ENCODE results near the gene ATP8A1. TPM values are rescaled to one million over a fixed set of nuclear protein-coding genes. Genes with fewer than 3 reads are reported as not detected.
"Not testable (repeated sequence)": the region's sequence is repeated elsewhere in the genome, so short reads cannot be mapped to it uniquely, and the experiment has no call there.

Gene ATP8A1
- total and polyA plus RNA-seq, 12 donors = 14.4 to 58.3 (median 27.7) TPM

DNA sequence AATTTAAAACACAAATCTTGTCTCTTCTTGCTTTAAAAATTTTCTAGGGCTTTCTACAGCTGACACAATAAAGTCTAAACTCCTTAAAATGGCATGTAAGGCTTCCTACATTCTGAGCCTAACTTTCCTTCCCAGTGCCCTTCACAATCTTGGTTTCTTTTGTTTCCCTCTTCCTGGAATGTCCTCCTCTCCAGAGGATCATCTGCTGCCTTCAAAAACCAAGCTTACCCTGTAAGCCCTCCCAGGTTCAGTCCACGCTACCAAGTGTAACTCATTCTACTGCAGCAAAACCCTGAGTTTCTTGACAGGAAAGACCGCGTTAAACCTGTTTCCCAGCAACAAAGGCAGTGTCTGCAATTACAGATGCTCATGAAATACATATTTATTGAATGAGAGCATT is 168.4 kb downstream of the ATP8A1 start:
- DNase-seq = no peak
- Histone ChIP-seq H3K36me3 (replicated peaks in 1 of 2) (no peaks in the 10 kb centered on the region), H3K27ac (no peak overlapping the region), H3K4me3 (no peak overlapping the region), H3K27me3 (no peaks in the 10 kb centered on the region), H3K9me3 (replicated peaks in 1 of 3) (no peaks in the 10 kb centered on the region), H3K4me1 (replicated peaks in 1 of 2) (no peaks in the 10 kb centered on the region)
- TF ChIP-seq, protein P1, sequence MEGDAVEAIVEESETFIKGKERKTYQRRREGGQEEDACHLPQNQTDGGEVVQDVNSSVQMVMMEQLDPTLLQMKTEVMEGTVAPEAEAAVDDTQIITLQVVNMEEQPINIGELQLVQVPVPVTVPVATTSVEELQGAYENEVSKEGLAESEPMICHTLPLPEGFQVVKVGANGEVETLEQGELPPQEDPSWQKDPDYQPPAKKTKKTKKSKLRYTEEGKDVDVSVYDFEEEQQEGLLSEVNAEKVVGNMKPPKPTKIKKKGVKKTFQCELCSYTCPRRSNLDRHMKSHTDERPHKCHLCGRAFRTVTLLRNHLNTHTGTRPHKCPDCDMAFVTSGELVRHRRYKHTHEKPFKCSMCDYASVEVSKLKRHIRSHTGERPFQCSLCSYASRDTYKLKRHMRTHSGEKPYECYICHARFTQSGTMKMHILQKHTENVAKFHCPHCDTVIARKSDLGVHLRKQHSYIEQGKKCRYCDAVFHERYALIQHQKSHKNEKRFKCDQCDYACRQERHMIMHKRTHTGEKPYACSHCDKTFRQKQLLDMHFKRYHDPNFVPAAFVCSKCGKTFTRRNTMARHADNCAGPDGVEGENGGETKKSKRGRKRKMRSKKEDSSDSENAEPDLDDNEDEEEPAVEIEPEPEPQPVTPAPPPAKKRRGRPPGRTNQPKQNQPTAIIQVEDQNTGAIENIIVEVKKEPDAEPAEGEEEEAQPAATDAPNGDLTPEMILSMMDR (IDR thresholded peaks at IDR 0.05) = no peak
- TF ChIP-seq POLR2A (IDR thresholded peaks at IDR 0.05) = no peak
- intact Hi-C loops (cut with DNase I) = no loop called here
- 89 to 98% (median 95%) methylated on average over 3 of the region's 3 CpGs for WGBS, 4 donors

DNA sequence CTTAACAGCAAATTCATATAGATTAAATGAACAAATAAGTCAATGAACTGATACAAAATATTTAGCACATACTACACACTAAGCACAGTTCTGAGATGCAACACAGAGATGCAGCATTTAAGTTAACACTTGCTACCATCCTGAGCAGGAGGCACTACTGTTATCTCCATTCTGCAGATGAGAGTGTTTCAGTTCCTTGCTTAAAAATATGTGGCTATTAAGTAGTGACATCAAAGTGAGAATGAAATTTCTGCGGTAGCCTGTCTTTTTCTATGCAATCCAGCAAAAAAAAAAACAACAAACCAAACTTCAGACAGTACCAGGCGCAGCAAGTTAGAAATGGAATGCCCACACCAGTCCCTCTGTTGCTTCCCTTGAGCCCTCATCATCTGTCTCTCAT is 168.8 kb downstream of the ATP8A1 start:
- Histone ChIP-seq H3K36me3 (replicated peaks in 1 of 2) (no peaks in the 10 kb centered on the region), H3K4me1 (replicated peaks in 1 of 2) (no peaks in the 10 kb centered on the region), H3K9me3 (replicated peaks in 1 of 3) (no peaks in the 10 kb centered on the region), H3K27me3 (no peaks in the 10 kb centered on the region), H3K27ac (no peak overlapping the region), H3K4me3 (no peak overlapping the region)
- 91 to 97% (median 94%) methylated on average over 2 of the region's 2 CpGs for WGBS, 4 donors
- no peak for DNase-seq
- TF ChIP-seq, protein P1 (IDR thresholded peaks at IDR 0.05) = no peak
- no peak for TF ChIP-seq POLR2A (IDR thresholded peaks at IDR 0.05)
- intact Hi-C loops (cut with DNase I) = no loop called here

DNA sequence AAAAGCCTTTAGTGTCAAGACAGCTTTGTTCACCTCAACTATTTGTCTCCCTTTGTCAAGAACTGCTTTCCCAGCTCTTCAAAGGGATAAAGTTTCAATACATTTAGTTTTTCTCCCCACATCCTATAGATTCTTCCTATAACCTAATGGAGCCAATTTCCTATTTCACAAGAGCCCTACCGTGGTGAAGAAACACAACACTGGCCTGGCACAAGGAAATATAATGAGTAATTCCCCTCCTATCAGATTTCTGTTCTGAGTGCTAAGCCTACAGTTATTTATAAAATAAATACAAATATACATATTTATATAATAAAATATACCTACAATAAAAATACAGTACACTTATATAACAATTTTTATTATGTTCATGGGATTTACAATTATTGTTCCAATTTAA is 169.7 kb downstream of the ATP8A1 start:
- no peaks in the 10 kb centered on the region for H3K4me1 ChIP-seq (replicated peaks in 1 of 2)
- H3K27me3 ChIP-seq = no peaks in the 10 kb centered on the region
- TF ChIP-seq POLR2A (IDR thresholded peaks at IDR 0.05) = no peak
- TF ChIP-seq, protein P1 (IDR thresholded peaks at IDR 0.05) = no peak
- WGBS, 4 donors = 60 to 75% (median 67%) methylated on average over 1 of the region's 1 CpG
- no peak for DNase-seq
- no peaks in the 10 kb centered on the region for H3K9me3 ChIP-seq (replicated peaks in 1 of 3)
- no peak overlapping the region for H3K27ac ChIP-seq
- H3K36me3 ChIP-seq (replicated peaks in 1 of 2) = no peaks in the 10 kb centered on the region
- intact Hi-C loops (cut with DNase I) = no loop called here
- H3K4me3 ChIP-seq = no peak overlapping the region

DNA sequence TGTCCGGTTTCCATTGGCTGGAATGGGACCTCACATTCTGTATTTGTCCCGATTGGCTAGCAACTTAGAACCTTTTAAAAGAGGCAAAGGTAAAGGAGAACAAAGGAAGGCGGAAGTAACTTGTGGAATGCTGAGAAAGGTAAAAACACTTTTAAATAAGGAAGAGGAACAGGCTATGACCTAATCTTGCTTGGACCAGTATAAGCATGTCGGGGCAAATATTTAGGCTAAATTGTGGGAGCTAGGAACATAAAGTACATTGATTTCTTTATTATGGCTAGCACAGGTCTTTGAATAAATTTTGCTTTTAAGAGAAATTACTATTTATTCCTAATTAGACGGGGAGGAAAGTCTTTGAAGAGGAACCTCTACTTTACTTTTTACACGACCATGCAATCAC is 170.7 kb downstream of the ATP8A1 start:
- intact Hi-C loops (cut with DNase I); H3K4me3 ChIP-seq; H3K27ac ChIP-seq; H3K27me3 ChIP-seq; H3K36me3 ChIP-seq (replicated peaks in 1 of 2); H3K9me3 ChIP-seq (replicated peaks in 1 of 3); H3K4me1 ChIP-seq (replicated peaks in 1 of 2); DNase-seq: not testable (repeated sequence)
- 96 to 98% (median 97%) methylated on average over 6 of the region's 6 CpGs for WGBS, 4 donors

DNA sequence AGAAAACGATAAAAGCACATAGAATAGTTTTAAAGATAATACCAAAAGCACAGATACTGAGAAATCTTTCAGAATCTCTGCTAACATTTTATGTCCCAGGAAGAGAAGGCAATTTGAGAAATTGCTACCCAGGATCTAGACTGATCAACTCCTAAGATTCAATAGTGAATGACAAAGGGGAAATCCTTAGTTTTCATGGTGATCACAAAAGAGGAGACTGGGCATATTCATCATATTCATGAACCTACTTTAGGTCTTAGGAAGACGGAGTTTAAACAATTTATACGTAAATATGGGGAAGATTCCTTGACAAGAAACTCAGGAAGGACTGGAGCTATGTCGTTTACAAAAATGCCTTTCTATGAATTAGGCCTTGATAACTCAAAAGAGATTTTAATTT is 172.3 kb downstream of the ATP8A1 start:
- no peak for TF ChIP-seq POLR2A (IDR thresholded peaks at IDR 0.05)
- TF ChIP-seq, protein P1 (IDR thresholded peaks at IDR 0.05) = no peak
- no peak for DNase-seq
- no peaks in the 10 kb centered on the region for H3K4me1 ChIP-seq (replicated peaks in 1 of 2)
- no peaks in the 10 kb centered on the region for H3K9me3 ChIP-seq (replicated peaks in 1 of 3)
- WGBS, 4 donors = 91 to 94% (median 93%) methylated on average over 4 of the region's 4 CpGs
- H3K27me3 ChIP-seq = no peaks in the 10 kb centered on the region
- H3K27ac ChIP-seq = no peak overlapping the region
- intact Hi-C loops (cut with DNase I) = no loop called here
- no peak overlapping the region for H3K4me3 ChIP-seq
- H3K36me3 ChIP-seq (replicated peaks in 1 of 2) = no peaks in the 10 kb centered on the region

All from adrenal gland (tissue), 12 donors.